SHP77 treated with DMSO at 0.1 percent for 48 hours (cell line): ENCODE data around the gene UNK.

Experiments
- DNase-seq: peaks from one replicate; lab custom pipeline; 2025; lab: John Stamatoyannopoulos, UW

The UNK gene, protein sequence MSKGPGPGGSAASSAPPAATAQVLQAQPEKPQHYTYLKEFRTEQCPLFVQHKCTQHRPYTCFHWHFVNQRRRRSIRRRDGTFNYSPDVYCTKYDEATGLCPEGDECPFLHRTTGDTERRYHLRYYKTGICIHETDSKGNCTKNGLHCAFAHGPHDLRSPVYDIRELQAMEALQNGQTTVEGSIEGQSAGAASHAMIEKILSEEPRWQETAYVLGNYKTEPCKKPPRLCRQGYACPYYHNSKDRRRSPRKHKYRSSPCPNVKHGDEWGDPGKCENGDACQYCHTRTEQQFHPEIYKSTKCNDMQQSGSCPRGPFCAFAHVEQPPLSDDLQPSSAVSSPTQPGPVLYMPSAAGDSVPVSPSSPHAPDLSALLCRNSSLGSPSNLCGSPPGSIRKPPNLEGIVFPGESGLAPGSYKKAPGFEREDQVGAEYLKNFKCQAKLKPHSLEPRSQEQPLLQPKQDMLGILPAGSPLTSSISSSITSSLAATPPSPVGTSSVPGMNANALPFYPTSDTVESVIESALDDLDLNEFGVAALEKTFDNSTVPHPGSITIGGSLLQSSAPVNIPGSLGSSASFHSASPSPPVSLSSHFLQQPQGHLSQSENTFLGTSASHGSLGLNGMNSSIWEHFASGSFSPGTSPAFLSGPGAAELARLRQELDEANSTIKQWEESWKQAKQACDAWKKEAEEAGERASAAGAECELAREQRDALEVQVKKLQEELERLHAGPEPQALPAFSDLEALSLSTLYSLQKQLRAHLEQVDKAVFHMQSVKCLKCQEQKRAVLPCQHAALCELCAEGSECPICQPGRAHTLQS

DNA sequence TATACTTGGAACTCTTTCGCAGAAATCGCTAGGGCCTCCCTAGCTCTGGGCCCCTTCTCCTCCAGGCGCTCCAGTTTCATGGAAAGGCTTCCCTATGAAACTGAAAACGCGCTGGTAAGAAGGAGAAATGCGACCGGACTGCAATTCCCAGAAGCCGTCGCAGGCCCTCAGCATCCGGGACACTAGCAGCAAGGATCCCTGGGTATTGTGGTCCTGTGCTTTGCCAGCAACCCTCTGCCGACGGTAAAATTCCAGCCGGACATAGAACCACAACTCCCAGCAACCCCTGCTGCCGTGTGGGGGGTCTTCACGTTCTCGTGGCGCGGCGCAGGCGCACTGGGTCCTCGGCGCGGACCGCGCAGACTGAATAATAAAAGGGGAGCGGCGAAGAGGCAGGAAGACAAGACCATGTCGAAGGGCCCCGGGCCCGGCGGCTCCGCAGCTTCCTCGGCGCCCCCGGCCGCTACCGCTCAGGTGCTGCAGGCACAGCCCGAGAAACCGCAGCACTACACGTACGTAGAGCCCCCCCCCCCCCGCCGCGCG, at the start of gene UNK:
UNK (plus strand) TSS at position 334 of the 543 bp plus-strand sequence; CDS start at position 409, 75 bp downstream.
- DNase-seq: peak; percentile 100

DNA sequence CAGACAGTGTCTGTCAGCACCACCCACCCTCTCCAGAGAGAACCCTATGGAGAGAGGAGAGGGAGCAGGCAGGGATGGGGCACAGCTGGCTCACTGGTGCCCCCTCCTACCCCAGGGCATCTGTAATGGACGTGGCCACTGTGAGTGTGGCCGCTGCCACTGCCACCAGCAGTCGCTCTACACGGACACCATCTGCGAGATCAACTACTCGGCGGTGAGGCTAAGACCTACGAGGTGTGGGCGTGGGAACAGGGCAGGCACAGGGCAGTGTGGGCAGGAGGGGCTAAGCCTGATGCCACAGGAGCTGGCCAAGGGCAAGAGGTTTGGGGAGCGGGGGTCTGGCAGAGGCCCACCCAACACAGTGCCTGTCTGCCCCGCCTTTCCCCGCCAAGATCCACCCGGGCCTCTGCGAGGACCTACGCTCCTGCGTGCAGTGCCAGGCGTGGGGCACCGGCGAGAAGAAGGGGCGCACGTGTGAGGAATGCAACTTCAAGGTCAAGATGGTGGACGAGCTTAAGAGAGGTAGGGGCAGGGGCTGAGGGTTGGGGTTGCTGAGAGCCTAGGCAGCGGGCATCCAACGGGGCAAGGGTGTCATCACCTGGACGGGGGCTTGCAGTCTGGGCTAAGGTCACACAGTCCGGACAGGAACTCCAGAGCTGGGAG, 48.3 kb upstream of the UNK start:
- no peak for DNase-seq

DNA sequence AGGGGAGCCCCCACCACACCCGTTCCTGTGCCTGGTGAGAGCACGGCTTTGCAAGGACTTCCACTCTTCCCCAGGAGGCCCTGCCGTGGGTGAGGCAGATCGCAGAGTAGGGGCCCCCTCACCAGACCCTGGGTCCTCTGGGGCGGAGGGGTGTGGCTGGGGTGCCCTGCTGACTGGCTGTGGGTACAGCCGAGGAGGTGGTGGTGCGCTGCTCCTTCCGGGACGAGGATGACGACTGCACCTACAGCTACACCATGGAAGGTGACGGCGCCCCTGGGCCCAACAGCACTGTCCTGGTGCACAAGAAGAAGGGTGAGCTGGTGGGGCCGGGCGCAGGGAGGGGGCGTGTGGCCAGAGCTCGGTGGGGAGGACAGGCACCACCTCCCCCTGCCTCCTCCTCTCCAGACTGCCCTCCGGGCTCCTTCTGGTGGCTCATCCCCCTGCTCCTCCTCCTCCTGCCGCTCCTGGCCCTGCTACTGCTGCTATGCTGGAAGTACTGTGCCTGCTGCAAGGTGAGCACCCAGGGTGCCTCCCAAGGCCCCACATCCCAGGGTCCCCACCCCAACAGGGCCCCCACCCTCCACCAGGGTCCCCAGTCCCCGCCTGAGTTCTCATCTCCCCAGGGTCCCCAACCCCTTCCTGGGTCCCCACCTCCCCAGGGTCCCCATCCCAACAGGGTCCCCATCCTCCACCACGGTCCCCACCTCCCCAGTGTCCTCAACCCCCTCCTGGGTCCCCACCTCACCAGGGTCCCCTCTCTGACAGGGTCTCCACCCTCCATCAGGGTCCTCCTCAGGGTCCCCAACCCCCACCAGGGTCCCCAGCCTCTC, 47.3 kb upstream of the UNK start:
- DNase-seq: no peak

DNA sequence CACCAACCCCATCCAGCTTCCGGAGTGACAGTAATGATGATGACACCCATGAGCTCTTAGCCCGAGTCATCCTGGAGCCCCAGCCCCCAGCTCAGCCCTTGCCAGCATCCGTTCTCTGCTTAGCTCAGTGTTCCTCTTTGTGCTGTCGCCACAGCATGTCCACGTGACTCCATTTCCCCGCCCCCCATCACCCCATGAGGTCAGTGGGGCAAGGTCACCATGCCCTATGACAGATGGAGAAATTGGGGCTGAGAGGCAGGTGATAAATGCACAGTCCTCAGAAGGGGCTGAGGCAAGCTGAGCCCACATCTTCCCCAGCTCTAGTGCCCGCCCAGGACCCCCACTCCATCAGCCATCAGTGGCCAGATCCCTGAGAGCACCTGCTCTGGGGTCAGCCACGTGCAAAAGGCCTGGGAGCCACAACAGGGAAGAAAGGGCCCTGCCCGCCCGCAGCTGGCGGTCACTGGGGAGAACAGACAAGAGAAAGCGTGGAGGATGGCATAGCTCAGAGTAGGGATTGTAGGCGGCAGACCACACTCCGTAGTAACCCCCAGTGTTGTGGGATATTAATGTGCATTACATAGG, 46.3 kb upstream of the UNK start:
- no peak for DNase-seq

DNA sequence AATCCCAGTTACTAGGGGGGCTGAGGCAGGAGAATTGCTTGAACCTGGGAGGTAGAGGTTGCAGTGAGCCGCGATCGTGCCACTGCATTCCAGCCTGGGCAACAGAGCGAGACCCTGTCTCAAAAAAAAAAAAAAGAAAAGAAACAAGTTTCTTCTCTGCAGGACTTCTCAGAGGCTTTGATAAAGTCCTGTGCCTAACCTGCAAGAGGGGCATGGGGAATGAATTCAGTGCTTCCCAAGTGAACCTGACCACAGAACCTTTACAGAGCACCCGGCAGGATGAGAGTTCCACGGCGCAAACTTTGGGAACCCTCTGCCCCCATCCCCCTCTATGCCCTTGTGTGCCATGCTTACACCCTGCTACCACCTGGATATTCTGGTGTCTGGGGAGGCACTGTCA, 45.4 kb upstream of the UNK start:
- DNase-seq: no peak

DNA sequence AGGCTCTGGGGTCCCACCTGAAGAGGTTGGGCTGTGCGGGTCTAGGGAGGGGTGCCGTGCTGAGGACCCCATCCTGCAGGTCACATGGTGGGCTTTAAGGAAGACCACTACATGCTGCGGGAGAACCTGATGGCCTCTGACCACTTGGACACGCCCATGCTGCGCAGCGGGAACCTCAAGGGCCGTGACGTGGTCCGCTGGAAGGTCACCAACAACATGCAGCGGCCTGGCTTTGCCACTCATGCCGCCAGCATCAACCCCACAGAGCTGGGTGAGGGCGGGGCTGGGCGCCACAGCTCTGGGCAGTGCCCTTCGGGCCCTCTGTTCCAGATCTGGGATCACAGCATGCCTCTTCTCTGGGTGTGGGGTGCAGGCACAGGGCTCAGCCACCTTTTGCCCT, 44.8 kb upstream of the UNK start:
- DNase-seq: no peak

DNA sequence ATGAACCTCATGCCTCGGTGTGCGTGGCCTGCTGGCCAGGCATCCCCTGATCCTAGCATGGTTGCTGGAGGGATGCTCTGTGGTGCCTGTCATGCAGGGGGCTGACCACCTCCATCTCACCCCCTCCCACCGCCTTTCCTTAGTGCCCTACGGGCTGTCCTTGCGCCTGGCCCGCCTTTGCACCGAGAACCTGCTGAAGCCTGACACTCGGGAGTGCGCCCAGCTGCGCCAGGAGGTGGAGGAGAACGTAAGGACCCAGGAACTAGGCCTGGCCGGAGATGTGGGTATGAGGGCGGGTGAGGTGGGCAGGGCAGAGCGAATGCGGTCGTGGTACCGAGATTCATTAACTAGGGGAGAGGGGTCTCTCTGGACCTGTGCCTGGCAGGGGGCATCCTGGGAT, 44.4 kb upstream of the UNK start:
- DNase-seq: no peak

DNA sequence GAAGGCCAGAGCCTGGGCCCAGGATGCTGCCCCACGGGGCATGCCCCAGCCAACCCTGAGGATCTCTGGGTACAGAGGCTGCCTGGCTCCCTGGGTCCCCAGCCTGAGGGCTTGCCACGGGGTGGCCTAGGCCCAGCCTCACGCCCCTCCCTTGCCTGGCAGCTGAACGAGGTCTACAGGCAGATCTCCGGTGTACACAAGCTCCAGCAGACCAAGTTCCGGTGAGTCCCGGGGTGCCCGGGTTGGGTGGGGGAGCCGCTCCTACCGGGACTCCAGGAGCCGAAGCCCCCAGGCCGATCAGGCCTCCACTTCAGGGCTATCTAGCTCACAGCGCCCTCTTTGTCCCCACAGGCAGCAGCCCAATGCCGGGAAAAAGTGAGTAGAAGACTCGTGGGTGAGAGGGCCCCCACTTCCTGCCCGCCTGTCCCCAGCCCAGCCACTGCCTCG, 44.0 kb upstream of the UNK start:
- DNase-seq: no peak

DNA sequence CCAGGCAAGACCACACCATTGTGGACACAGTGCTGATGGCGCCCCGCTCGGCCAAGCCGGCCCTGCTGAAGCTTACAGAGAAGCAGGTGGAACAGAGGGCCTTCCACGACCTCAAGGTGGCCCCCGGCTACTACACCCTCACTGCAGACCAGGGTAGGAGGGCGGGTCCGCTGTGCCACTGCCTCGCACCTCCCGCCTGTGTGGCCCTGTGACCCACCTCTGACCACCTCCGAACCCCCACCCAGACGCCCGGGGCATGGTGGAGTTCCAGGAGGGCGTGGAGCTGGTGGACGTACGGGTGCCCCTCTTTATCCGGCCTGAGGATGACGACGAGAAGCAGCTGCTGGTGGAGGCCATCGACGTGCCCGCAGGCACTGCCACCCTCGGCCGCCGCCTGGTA, 42.3 kb upstream of the UNK start:
- no peak for DNase-seq

DNA sequence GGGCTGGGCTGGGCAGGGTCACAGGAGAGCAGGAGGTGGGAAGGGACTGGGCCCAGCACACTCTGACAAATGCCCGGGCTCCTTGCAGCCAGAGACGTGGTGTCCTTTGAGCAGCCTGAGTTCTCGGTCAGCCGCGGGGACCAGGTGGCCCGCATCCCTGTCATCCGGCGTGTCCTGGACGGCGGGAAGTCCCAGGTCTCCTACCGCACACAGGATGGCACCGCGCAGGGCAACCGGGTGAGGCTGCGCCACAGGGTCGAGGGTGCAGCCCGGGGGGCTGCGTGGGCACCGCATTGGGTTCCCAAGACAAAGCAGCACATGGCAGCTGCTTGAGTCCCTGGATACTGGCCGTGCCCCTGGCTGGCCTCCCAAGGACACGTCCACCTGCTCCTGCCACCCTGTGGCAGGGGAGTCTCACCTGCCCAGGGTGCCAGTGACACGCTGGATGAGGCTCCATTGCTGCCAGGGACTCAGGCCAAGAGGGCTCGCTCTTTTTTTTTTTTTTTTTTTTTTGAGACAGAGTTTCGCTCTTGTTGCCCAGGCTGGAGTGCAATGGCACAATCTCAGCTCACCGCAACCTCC, 40.9 kb upstream of the UNK start:
- DNase-seq: no peak

DNA sequence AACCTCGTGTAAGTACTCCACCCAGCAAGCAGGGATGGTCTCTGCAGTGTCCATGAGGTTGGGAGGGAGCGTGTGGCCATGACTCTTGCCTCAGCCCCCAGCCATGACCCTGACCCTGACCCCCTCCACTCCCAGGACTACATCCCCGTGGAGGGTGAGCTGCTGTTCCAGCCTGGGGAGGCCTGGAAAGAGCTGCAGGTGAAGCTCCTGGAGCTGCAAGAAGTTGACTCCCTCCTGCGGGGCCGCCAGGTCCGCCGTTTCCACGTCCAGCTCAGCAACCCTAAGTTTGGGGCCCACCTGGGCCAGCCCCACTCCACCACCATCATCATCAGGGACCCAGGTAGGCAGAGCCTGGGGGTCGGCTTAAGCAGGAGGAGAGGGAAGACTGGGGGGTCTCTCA, 35.9 kb upstream of the UNK start:
- DNase-seq: no peak

DNA sequence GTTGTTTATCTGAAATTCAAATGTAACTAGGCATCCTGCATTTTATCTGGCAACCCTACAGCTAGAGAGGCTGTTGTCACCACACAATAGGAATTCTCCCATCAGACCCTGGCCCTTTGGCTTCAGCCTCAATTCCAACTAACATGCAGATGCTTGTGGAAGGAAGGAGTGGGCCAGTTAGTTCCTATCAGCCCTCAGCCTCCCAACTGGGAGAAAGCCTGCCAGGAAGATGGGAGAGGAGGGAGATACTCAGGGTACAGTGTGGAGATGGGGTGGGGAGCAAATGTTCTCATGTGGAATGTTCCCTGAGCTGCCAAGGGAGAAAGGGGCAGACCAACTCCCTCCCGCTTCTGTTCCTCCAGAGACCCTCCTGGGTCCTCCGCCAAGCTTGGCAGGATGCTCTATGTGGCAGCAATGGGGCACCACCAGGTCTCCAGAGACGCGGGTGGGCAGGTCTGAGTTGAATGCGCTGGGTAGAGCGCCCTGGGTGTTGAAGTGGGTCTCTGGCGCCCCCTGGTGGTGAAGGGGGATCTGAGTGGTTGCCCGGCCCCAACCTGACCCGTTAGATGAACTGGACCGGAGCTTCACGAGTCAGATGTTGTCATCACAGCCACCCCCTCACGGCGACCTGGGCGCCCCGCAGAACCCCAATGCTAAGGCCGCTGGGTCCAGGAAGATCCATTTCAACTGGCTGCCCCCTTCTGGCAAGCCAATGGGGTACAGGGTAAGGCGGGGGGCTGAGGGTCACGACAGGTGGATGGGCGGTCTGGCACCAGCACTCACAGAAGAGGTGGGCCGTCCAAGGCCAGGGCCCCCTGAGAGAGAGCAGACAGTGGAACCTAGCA, 34.8 kb upstream of the UNK start:
- DNase-seq: peak; percentile 35

DNA sequence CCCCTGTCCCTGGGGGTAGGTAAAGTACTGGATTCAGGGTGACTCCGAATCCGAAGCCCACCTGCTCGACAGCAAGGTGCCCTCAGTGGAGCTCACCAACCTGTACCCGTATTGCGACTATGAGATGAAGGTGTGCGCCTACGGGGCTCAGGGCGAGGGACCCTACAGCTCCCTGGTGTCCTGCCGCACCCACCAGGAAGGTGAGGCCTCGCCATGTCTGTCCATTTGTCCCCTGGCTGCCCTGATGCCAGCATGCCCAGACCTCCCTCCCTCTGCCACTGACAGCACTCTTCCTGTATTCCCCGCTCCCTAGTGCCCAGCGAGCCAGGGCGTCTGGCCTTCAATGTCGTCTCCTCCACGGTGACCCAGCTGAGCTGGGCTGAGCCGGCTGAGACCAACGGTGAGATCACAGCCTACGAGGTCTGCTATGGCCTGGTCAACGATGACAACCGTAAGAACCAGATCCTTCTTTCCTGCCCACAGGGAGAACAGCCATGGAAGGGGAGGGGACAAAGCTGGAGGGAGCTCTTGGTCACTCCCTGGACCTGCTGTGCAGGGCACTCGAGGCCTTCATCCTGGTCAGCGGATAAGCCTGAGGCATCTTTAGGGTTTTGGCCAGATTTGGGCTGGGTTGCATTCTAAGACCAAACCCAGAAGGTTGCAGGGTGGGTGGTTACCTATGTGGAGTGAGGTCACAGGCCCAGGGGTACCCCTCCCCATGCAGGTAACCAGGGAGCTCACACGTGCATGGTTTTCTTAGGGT, 33.8 kb upstream of the UNK start:
- no peak for DNase-seq

DNA sequence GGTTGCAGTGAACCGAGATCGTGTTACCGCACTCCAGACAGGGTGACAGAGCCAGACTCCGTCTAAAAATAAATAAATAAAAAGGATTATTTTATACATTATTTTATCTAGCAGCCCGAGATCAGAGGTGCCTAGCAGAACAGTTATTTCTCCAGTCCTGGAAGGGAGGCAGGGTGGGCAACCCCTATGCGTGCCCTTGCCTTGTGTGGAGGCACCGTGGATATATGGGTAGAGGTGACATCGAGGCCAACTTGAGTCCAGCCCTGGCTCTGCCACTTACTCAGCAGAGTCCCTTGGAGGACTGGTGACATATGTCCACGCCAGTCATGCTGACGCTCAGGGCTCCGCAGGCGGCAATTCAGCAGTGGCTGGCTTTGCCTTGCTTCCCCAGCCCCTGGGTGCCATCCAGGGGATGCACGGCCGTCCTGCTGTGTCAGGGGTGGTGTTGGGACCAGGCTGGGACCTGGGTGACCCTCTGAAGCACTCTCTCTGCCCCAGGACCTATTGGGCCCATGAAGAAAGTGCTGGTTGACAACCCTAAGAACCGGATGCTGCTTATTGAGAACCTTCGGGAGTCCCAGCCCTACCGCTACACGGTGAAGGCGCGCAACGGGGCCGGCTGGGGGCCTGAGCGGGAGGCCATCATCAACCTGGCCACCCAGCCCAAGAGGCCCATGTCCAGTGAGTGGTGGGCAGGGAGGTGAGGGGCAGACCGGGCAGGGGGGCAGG, 32.8 kb upstream of the UNK start:
- no peak for DNase-seq

DNA sequence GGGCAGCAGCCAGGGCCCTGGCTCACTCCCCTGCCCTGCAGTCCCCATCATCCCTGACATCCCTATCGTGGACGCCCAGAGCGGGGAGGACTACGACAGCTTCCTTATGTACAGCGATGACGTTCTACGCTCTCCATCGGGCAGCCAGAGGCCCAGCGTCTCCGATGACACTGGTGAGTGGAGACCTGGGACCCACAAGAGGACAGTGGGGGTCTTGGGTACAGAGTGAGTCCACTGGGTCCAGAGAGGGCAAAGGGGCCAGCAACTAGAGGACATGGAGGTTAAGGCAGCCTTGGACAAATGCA, 32.2 kb upstream of the UNK start:
- no peak for DNase-seq

DNA sequence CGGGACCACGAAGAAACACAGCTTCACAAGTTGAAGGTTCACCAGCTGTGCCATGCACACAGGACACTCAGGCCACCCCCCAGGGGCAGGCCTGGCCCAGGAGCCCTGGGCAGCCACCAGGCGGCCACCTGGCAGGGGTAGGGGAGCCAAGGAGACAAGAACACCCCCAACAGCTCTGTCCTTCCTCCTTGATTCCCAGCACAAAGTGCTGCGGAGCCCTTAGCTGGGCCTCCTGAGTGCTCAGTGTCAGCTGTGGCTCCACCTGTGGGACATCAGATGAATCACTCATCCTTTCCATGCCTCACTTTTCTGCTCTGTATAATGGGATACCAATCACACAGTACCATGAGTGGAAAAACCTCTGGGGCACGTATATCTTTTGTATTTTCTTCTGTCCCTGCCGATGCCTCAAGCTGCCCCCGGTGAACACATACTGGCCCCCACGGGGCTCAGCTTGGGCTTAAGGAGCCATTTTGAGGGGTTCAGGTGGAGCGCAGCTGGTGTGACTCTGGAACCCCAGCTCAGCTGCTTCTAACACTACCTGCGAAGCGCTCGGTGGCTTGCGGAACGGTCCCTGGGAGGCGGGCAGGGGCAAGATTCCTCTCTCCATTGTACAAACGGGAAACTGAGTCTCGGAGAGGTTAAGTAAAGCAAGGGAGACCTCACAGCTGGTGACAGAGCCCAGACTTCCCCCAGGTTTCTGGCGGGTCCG, 31.6 kb upstream of the UNK start:
- no peak for DNase-seq

DNA sequence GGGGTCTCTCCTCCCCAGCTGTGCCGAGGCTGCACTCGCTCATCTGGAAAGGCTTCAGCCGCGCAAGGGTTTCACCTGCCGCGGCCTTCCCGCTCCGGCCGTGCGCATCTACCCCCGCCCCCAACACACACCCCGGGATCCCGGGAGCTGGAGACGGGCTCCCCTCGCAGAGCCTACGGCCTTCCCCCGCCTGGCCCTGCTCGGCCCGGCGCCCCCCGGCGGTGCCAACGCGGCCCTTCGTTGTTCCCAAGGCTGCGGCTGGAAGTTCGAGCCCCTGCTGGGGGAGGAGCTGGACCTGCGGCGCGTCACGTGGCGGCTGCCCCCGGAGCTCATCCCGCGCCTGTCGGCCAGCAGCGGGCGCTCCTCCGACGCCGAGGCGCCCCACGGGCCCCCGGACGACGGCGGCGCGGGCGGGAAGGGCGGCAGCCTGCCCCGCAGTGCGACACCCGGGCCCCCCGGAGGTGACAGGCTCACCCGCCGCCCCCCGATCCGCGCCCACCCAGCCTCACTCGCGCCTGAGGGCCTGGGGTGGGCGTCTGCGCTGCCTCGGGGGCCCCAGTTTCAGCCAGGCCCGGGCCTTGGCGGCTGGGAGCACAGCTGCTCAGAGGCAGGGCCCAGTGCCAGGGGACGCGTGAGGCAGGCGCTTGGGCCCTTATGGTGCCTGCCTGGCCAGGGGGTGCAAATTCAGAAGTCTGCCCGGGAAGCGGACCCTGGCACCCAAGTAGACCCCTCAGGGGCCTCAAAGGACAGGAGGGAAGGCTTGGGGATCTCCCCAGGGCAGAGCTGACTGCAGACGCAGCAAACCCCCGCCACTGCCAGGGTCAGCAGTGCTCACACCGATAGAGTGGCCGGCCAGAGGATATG, 30.9 kb upstream of the UNK start:
- peak; percentile 25 for DNase-seq
